Caki2 (cell line): ENCODE results near the gene CST5. TPM values are rescaled to one million over a fixed set of nuclear protein-coding genes. Genes with fewer than 3 reads are reported as not detected.
"Not testable (repeated sequence)": the region's sequence is repeated elsewhere in the genome, so short reads cannot be mapped to it uniquely, and the experiment has no call there.

ENCODE experiments used
- DNase-seq: peaks from one replicate; pipeline ENCODE4 v3.0.0-alpha.2; 2015; ENCODE audit warnings: low read depth
- in situ Hi-C: cut with HindIII; loops from 2 replicates; pipeline ENCODE4 v1.10.0; 2016; ENCODE audit warnings: low sequenced_read_pairs, low pct_unique_long_range_greater_than_20kb, mixed read lengths
- total RNA-seq: library from RNA; depleted of rRNA; stranded (reverse); fragments of >200 nt; shearing (Covaris generic); gene quantifications from 2 replicates; pipeline ENCODE4 v1.2.3, GENCODE V29; 2014; ENCODE audit warnings: low replicate concordance; rRNA removed

CST5 gene, protein sequence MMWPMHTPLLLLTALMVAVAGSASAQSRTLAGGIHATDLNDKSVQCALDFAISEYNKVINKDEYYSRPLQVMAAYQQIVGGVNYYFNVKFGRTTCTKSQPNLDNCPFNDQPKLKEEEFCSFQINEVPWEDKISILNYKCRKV
- not detected in 2 replicates for total RNA-seq

GRCh38 chr20:23879328-23879798 is at the start of gene CST5:
Gene CST5, minus strand, starts transcription at chr20:23879748. Its CDS starts 72 bp downstream, at chr20:23879676.
- in situ Hi-C loops = no loop called here

GRCh38 chr20:23928788-23929187 is 49.2 kb upstream of the CST5 start:
- DNase-seq = no peak
- in situ Hi-C loops = no loop called here

More at GRCh38 chr20:23879328-23879798, at the start of gene CST5:
- DNase-seq = no peak

GRCh38 chr20:23928353-23928752 is 48.8 kb upstream of the CST5 start:
- no peak for DNase-seq
- in situ Hi-C loops = no loop called here

DNA sequence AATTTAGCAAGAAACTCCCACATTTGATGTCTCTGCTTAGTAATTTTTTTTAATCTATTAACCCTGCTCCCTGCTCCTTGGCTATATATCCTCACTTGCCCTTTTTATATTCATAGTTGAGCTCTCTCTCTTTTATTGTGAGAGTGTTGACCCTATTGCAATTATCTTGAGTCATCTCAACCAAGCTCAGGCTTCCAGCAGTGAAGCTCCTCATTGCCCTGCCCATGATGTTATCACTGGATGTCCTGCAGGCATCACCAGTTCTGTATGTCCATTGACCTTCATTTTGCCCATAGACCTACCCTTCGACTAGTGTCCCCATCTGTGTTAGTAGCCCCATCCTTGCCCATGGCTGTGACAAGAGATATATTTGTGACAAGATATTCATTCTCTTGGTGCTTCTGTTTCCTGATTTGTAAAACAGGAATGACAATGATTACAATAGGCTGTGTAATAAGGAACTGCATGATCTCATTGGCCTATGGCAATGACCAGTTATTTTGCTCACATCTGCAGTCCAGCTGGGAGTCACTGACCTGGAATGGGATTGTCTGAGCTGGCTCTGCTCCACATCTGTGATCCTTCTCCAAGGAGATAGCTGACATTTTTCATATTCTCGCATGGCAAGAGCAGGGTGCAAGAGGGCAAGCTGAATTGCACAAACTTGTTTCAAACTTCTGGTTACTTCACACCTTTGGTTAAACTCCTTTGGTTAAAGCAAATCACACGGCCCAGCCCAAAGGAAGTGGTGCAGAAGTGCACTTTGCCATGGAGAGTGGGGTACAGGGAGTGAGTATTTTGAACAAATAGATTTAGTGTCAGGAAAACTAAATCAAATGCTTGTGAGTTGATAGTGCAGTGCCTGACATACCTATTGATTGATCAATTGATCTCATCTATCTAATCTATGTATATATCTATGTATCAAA is 47.7 kb upstream of the CST5 start:
- DNase-seq = no peak
- in situ Hi-C loops = no loop called here

- in situ Hi-C loops = no loop called here
- DNase-seq = no peak
Observed at GRCh38 chr20:23926526-23926880, 47.0 kb upstream of the CST5 start.

DNA sequence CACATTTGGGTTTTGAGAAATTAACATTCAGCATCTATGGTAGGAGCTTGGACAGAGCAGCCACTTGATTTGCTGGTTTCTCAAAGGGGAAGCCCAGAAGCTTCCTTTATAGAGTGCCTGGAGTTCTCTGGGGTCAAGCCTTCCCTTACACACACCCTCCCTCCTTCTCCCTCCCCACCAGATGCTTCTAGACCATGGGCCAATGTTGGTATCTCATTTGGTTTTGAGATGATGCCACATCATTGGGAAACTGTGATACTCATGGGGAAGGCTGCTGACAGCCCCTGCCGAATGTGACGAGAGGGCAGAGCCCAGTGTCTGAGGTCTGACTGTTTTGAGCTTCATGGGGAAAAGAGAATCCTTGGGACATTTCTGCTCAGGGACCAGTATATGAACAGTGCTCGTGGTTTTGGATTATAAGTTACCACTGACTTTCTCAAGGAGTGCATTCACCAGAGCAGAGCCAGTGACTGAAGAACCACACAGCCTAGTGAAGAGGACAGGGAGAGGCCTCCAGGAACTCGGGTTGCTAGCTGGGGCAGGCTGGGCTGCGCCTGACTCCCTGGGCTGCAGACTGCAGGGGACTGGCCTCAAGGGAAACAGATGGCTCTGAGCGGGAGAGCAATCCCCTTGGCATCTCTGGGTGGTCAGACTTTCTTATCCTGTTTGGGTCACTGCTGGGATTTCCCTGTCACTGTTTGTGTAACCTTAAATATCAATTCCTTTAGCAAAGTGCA is 46.4 kb upstream of the CST5 start:
- peak; percentile 12 for DNase-seq
- in situ Hi-C loops = no loop called here

- in situ Hi-C loops = no loop called here
- DNase-seq = no peak
Observed at GRCh38 chr20:23924751-23925150, 45.2 kb upstream of the CST5 start.

DNA sequence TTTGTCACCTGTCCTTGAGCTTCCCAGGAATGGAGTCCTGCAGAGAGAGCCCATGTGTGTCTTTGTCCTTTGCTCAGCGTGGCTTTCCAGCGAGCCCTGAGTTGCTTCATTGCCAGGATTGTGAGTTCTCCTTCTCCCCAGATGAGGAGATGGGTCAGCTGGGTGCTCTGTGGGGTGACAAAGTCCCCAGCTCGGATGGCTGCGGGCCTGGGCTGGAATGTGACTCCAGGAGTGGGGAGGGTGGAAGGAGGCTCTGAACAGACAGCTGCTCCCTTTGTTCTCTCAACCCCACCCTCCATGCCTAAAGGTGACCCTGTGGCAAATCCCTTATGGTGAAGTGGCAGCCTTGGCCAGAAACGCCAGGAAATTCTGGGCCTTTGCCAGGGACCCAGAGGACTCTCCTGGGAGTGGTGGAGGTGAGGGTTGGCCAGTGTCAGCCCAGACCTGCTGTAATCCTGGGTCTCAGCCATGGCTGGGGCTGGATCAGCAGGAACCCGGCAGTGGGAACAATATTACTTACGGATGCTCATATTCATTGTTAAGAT is 44.4 kb upstream of the CST5 start:
- no peak for DNase-seq
- in situ Hi-C loops = no loop called here

GRCh38 chr20:23923311-23923710 is 43.8 kb upstream of the CST5 start:
- no peak for DNase-seq
- in situ Hi-C loops = no loop called here

GRCh38 chr20:23920408-23921325 is 41.1 kb upstream of the CST5 start:
- in situ Hi-C loops = no loop called here
- no peak for DNase-seq

- no peak for DNase-seq
- in situ Hi-C loops = no loop called here
Observed at GRCh38 chr20:23918896-23919295, 39.3 kb upstream of the CST5 start.

DNA sequence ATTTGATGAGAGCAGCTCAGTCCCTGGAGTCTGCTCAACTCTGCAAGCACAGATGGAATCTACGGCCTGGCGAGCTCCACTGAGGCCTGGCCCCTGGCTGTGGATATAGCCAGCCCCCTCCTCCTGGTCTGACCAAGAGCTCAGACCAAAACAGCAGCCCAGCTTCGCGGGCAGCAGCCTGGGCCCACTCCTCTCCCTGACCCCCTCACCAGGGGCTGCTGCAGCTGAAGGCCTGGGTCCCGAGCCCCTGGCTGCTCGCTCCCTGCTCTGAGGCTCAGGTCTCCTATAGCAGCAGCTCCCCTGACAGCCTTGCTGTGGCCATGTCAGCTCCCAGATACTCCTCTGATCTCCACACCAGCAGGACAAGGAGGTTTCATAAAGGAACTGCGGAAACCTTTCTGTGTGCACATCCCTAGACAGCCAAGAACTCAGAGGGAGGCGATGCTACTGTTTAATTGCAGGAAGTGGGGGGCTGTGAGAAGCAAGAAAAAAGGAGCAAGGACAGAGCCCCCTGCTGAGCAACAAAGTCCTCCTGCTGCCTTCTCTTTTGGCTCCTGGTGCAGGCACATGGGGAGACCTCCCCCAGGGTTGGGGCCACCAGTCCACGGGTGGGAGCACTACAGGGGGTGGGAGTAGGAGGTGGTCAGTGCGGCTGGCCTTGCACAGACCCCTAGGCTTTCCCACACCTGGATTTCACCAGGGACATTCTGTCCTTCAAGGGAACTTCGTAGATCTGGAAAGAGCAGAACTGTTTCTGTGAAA is 38.7 kb upstream of the CST5 start:
- in situ Hi-C loops = no loop called here
- DNase-seq = no peak

GRCh38 chr20:23917024-23917725 is 37.6 kb upstream of the CST5 start:
- in situ Hi-C loops = no loop called here
- DNase-seq = no peak

DNA sequence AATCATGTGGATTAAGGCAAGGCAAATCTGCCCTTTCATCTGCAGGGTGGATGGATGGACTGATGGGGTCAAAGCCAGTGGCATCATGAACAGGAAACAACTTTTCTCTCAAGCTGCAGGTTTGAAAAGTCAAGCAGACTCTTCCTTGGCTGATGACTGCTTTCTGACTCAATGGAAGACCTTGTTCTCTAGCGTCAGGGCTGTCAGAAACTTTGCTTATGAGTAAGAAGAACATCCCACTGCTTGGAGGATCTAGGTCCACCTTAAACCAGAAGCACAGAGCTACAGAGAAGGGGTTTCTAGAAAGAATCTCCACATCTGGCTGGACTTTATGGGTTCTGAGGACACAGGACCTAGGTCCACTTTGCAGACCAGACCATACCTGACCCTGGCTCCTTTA is 36.3 kb upstream of the CST5 start:
- no peak for DNase-seq
- in situ Hi-C loops = no loop called here

DNA sequence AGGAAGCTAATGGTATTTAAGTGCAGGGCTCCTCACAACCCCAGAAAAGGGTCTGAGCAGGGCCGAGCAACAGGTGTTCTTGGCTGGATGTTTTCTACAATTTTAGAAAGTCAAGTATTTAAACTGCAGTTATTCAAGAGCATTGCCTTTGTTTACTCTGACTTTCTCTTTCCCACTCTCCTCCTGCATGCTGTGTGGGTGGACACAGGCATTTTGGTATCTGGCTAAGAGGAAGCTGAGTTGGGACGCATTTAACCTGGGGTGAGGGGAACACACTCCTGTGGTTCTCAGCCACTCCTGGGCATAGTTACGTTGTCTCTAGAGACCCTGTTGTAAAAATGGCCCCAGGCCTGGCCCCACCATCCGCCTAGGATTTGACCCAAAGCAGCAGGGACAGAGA is 34.9 kb upstream of the CST5 start:
- DNase-seq, in situ Hi-C loops: not testable (repeated sequence)

DNA sequence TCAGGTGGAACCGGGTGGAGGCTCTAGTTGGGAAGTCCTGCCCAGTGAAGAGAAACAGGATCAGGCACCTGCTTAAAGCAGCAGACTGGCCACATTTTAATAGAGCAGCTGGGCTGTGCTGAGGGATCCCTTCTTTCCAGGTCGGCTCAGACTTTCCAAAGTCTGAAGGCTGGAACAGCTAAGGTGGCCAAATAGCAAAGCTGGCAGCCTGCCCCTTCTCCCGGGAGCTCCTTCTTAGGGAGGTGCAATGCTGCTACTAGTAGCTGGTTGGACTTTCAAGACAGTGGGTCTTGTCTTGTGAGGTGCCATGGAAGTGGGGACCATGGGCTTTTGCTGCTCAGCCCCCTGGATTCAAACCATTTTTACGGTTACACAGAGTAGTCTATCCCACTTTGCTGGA is 30.7 kb upstream of the CST5 start:
- in situ Hi-C loops = no loop called here

DNA sequence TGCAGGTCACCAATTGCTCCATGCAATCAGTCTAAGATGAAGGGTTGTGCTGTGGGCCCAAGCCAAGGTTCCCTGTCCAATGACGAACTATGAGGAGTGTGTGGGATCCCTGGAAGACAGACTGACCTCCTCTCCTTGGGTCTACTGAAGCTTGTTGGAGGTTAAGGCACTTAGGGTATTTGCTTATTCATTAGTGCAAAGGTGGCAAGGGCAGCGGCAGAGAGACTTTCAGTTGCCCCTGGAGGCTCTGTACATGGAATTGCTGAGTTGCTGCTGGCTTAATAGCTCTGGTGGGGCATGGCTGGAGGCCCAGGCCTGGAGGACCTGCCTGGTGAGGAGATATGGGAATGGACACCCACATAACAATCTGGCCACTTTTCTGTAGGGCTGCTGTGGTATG is 29.8 kb upstream of the CST5 start:
- in situ Hi-C loops = no loop called here
- DNase-seq = no peak

More for the DNA sequence above, 30.7 kb upstream of the CST5 start:
- no peak for DNase-seq
